NT2/D1 (cell line): ENCODE measurements around the gene FBXL17.

Experiments
- SUZ12 ChIP-seq: IDR thresholded peaks from 2 replicates; pipeline ENCODE4 v1.6.1; 2011; ENCODE audit not compliant: insufficient read length, insufficient read depth; ENCODE audit errors: extremely low read depth
- YY1 ChIP-seq: IDR thresholded peaks from 2 replicates; pipeline ENCODE4 v1.6.1; 2011; ENCODE audit not compliant: insufficient read length, insufficient read depth
- ZNF274 ChIP-seq: IDR thresholded peaks from 2 replicates; pipeline ENCODE4 v1.6.1; 2011; ENCODE audit warnings: mild to moderate bottlenecking, low read depth, low read length

DNA sequence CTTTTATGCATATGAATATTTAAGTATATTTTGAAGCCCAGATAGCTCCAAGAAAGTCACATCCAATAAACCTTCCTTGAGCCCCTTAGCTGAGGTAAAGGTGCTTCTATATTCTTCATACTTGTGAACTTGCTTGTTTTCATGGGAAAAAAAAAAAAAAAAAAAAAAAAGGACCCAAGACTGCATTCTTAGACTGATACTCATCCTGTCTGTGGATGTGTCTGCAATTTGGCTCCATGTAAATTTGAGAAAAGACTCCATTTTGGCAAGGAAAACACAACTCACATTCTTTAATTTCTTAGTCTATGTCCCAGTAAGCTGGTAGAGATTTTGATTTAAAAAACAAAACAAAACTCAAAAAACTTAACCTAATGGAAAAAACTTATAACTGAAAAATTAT is 238.3 kb downstream of the FBXL17 start:
- TF ChIP-seq ZNF274 = no peak
- TF ChIP-seq YY1 = no peak
- no peak for TF ChIP-seq SUZ12
